ENCODE data around the gene PLA2G4E.

The PLA2G4E gene

GRCh38 chr15:41972253-41973242 is 48.3 kb downstream of the PLA2G4E start, which contains the start of gene EHD4:
EHD4 (minus strand) TSS chr15:41972557; CDS start chr15:41972494, 63 bp downstream.
- peak; percentile 99 for DNase-seq

DNA sequence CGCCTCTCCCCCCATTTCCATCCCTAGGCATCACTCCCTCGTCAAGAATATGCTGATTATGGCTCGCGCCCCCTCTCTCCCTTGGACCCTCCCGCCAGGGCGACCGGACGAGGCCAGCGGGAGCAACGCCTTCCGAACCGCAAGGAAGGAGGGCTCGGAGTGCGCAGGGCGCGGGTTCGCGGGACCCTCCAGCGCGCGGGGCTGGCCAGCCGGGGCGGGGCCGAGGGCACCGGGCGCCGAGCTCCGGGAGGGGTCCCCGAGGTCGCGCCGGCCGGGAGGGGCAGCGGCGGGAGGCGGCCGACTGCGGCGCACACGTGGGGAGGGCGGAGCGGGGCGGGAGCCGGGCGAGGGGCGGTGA is 49.0 kb downstream of the PLA2G4E start:
- DNase-seq, result no peak

DNA sequence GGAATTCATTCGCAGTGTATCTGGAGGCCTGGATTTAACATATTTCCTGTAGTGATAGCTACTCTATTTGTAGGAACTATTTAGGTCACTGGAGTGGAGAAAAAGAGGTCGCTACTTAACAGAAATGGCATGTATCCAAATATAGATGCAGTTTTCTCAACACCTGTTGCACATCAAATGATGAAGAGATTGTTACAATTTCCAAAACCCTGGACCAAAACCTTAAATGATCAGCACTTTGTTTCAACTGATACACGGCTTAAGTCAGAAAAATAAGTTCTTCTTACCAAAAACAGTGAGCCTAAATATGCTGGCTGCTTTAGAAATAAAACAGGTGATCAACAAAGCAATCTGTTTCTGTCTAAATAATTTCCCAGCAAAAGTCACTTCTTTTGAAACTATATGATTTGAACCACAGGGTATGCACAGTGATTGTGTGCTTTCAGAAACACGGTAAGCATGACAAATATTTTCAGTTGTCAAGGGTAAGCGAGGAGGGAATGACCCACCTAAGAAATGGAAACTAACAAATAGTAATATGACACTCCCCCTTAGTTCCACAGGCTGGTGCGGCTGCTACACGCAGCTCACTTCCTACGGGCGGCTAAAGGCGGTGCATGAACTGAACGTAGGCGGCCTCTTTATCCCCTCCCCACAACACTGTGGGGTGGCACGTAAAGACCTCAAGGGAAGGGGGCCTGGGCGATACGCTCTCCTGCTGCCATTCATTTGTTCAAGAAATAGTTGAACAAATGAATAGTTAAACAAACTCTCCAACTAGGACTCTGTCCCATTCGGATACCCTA is 49.5 kb downstream of the PLA2G4E start:
- DNase-seq, result peak; percentile 14

GRCh38 chr15:41970456-41970855 is 50.4 kb downstream of the PLA2G4E start:
- DNase-seq, result no peak

- no peak for DNase-seq
Measured at GRCh38 chr15:41969851-41970431, 50.9 kb downstream of the PLA2G4E start.

DNA sequence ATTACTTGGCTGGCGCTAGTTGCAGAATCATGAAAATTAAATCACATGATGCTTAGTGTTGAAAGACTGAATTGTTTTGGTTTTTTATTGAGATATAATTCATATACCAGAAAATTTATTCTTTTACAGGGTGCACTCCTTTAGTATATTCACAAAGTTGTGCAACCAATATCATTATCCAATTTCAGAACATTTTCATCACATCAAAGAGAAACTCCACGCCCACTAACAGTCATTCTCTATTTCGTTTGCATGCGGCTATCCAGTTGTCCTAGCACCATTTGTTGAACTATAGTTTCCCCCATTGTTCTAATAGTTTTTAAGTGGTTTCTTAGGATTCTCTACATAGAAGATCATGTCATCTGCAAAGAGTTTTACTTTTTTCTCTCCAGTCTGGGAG is 52.1 kb downstream of the PLA2G4E start:
- peak; percentile 10 for DNase-seq

DNA sequence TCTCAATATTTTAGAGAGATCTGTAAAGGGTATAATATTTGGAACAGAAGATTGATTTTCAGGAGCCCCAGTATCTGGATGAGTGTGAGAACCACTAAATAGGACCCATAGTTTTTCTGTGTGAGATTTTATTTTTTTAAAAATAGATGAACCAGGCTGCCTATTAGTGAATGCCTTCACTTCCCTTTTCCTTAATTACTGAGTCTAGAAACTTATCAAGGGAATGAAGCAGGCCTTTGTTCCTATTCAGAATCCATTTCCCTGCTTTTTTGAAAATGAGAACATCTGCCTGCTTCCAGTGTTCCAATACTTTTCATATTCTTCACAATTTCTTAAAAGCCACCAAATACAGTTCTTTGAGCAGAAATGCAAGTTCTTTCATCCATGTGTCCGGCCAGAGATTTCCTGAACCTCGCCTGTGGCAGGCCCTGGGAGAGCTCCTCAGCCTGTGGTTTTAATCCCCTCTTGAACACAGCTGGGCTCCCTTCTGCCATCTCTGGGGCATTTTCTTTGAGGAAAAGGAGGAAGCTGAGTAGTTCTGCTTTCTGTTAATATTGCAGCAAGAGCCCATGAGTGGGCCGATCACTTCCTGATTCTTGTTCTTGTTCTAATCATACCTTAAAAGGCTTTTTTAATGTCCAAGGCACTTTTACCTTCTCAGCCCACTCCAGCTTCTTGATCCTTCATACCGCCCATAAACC is 53.2 kb downstream of the PLA2G4E start:
- peak; percentile 99 for DNase-seq

DNA sequence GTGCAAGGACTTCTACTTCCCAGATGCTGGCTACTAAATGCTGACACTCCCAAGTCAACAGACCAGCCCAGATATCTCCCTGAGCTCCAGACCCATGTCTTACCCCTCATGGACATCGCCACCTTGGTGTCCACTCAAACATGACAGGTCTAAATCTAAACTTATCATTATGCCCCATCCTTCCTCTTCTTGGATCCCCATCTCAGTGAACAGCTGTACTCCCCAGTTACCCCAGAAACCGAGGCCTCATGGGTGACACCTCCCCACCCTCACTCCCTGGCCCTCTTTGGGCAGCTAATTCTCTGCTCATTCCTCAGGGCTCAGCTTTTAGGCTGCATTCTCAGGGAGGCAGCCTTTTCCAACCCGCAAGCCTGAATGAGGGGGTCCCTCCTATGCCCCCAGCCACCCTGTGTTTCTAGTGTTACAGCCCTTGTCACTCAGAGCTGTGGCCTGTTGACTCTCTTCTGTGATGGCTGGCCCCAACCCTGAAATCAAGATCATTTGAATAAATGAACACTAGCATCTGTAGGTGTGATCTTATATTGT is 53.8 kb downstream of the PLA2G4E start:
- DNase-seq, result peak; percentile 8

- no peak for DNase-seq
Measured at GRCh38 chr15:41966414-41966812, 54.4 kb downstream of the PLA2G4E start.

DNA sequence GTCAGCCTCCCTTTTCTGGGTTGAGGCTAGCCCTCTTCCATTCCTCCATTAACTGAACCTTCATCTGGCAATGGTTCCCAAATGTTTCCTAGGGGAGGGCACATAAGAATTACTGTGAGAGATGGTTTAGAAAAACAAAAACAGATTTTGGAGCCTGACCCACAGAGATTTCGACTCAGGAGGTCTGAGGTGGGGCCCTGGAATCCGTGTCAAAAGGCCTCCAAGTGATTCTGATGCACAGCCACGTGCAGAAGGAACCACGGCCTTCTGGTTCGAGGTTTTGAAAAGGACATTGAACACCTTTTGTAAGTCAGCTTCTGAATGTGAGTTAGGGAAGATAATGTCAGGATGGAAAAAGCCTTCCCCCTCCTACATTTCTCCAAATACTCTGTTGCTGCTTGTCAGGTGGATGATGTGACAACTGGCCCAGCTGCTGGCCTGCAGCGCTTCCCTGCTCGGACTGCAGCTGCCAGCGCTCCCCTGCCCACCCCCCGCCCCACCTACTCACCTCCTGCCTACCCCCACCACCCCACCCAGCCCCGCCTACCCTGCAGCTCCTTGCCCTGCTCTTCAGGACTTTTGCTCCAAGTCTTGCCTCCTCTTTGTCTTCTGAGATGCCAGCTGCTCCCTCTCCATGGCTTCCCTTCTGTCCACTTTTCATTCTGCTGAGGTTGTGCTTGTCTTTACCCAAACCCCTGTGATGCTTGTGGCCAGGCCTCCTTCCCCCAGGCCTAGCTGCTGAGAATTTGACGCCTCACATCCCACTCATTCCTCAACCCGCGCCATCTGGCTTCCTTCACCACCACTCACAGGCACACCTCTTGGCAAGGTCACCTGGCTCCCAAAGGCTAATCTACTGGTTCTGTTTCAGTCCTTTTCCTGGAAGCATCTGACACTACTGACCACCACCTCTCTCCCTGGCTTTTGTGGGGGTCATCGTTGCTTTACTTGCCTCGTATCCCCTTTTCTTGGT is 55.1 kb downstream of the PLA2G4E start:
- DNase-seq, result no peak

- DNase-seq, result no peak
Measured at GRCh38 chr15:41961595-41962202, 59.1 kb downstream of the PLA2G4E start.

DNA sequence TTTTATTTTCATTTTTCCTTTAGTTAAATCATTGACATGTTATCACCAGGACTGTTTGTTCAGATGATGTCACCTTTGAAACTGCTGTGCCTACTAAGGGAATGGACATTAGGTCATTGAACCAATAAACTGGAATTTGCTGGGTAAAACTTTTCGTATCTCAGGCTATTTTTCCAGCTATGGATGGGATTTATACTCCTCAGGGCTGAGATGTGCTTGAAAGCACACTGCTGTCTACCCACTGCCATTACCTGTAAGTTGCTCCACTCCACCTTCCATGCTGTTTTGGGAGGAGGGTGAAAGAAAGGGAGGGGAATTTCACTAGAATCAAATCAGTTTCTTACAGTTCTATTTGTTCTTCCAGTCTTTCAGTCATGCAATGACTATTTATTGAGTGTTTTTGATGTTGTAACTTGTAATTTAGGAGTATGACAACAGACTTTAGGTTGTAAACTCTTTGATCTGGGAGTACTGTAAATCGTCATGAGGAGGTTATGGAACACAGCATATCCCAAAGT is 59.8 kb downstream of the PLA2G4E start:
- DNase-seq, result no peak

DNA sequence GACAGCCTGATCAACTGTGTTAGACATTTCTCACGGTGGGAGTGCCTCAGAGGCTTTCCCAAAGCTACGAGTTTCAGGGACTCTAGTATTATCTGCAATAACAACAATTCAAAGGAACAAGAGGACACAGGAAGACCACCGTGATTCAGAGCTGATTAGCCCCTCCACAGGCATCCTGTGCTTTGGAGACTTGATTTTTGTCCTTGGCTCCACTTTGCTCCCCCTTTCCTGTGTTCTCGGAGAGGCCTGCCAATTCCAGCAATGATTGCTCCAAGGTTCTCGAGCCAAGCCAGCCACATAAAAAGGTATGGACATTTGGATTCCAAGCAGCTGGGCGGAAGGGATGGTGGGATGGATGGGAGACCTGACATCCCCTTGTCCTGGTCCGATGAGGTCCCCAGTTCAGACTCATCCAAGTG is 62.8 kb downstream of the PLA2G4E start:
- DNase-seq, result no peak

DNA sequence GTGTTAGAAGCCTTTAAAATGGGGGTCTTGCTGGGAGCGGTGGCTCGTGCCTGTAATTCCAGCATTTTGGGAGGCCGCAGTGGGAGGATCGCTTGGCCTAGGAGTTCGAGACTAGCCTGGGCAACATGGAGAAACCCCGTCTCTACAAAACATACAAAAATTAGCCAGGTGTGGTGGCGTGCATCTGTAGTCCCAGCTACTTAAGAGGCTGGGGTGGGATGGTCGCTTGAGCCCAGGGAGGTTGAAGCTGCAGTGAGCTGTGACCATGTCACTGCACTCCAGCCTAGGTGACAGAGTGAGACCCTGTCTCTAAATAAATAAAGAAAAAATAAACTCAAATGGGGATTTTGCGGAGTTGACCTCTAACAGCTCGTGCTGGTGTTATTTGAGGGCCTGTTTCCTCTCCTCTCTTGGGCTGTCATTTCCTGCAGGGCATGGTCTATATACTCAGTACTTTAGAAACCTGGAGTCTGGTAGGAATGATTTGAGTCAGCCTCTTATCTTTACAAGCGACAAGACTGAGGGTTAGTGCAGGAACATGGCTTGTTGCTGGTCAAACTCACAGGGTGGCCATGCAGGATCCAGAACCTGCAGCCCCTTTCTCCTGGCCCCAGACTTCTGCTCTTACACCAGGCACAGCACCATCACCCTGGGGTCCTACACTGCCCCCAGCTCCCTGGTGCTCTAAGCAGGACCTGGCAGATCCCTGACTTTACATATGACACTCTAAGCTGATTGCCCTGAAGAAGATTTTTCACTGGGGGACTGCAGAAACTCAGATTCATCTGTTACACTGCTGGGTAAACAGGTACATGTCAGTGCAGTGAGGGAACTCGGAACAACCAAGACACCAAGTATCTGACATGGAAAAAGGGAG is 63.6 kb downstream of the PLA2G4E start:
- no peak for DNase-seq

DNA sequence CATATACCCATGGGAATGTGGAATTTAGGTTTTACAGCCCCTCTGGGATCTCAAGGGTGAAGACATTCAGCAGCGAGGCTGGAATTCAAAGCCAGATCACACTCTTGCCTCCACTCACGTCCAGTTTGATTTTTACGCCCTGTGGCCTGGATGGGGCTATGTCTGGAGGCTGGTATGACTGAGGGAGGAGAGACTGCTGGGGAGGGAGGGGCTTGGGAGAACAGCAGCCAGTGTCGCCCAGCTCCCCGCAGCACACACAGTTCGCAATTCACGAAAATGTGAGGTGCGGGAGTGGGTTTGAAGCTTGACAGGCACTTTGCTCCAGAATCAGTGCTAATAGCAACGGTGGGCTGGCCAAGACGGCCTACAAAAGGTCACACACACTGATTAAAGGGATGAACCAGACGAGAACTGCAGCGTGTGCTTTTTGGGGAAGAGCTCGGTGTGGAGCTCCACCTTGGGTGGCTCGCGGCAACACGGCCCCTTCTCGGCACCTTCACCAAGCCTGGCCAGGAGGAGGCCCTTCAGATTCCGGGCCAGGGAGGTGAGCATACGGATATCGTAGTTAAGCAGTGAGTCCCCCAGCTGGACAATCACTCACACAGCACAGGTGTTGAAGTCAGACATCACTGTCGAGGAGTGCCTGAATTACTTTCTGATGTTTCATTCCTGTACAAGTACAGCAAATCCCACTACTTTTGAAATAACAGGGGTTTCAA is 64.9 kb downstream of the PLA2G4E start:
- DNase-seq, result no peak

DNA sequence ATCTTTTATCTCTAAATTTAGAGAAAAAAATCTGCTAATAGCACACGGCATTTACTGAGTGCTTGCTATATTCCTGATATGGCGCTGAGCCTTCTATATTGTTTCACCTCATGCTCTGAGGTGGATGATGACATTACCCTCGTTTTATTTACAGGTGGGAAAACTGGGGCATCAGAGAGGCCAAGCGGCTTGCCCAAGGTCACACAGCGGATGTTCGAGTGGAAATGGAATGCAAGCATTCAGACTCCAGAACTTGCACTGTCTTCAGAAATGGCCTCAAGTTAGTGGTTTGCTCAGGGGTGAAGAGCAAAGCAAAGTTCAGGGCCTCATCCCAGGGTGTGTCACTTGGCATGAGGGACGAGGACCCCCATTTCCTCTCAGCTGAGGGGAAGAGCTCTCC is 65.7 kb downstream of the PLA2G4E start:
- no peak for DNase-seq

- DNase-seq, result no peak
Measured at GRCh38 chr15:41954036-41954435, 66.8 kb downstream of the PLA2G4E start.

DNA sequence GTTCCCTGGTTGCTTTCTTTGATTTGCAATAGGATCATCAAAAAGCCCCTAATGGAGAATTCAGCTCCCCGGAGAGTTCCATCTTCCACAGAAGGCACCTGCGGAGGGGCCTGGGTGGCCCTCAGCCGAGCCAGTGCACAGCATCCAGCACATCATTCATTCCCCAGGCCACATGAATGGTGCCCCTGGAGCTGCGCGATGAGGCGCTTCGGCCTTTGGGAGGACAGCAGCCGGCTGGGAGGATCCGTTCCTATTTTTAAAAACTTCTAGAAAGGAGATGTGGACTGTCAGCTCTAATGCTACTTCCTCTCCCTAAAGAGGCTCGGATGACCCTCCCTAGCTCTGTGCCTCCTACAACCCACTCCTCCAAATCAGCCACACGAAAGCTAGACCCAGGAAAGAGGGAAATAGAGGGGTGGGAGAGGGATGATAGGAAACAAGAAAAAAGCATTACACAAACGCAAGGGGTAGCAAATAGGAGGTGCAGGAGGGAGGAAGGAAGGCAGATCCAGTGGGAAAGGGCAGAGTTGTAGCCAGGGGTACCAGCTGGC is 68.8 kb downstream of the PLA2G4E start:
- peak; percentile 46 for DNase-seq
